ENCODE measurements around the gene WNT7B. TPM values are rescaled to one million over a fixed set of nuclear protein-coding genes. Genes with fewer than 3 reads are reported as not detected.

Gene WNT7B
- total RNA-seq, 1 experiment from 2014 or later: 66.9 TPM

- Histone ChIP-seq H3K4me3 (no peak overlapping the region), H3K36me3 (ENCODE audit: low read depth) (no peaks in the 10 kb centered on the region), H4K20me1 (ENCODE audit: insufficient read depth) (no peaks in the 10 kb centered on the region), H3K27ac (no peak overlapping the region), H3F3A (ENCODE audit: insufficient read depth, low read depth) (peaks cover 36% of the 10 kb centered on the region), H3K4me1 (replicated peaks; ENCODE audit: insufficient read depth) (peaks cover 65% of the 10 kb centered on the region), H3K27me3 (ENCODE audit: insufficient read depth, low read depth) (no peaks in the 10 kb centered on the region), H3K9me3 (ENCODE audit: insufficient read depth, low read depth) (0 out of 2 replicates have a peak, but pooled peaks cover 8% of the 10 kb centered on the region), H3K4me2 (peak overlapping the region; percentile 64), H3K9me2 (ENCODE audit: insufficient read depth) (no peaks in the 10 kb centered on the region), H2AFZ (no peak overlapping the region), H3K79me2 (ENCODE audit: low read depth) (no peaks in the 10 kb centered on the region)
- no peak for TF ChIP-seq CTCF (conservative IDR thresholded peaks at IDR 0.05)
- TF ChIP-seq EZH2 (IDR thresholded peaks at IDR 0.05; ENCODE audit: low read depth): no peak
- ChIA-PET POLR2A (ENCODE audit: unreplicated experiment) (no interaction called here), CTCF (no interaction called here)
- BruUV-seq (replicated peaks): no TSS peak
- intact Hi-C loops (cut with micrococcal nuclease; ENCODE audit: unreplicated experiment): no loop called here
- no peak for DNase-seq
Measured at GRCh38 chr22:45912910-45913309, 64.1 kb downstream of the WNT7B start.

DNA sequence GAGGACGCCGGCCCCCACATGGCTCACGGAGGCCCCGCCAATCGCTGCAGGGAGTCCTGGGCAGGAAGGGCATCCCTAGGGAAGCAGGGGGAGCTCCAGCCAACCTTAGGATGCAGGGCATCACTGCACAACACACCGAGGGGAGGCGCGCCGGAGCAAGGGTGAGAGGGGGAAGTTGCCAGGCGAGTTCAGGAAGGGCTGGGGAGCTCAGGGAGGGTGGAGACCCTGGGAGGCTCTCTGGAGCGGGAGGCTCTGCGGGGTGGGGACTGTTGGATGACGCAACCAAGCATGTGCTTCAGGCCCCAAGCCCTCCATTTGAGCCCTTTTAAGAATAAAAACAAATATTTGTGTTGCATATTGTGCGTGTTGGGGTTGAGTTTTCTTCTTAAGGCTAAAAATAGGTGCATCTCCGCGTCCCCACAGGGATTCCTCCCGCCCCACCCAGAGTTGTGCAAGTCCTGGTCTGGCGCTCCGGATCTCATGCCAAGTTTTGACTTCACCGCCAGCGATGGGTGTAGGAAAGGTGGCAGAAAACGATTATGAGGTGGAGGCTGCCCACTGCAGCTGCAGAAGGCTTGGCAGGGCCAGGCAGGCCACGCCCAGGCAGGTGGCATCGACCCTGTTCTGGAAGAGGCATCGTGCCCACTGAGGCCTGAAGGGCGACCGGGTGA, 65.2 kb downstream of the WNT7B start:
- Histone ChIP-seq H3K27me3 (ENCODE audit: insufficient read depth, low read depth) (no peaks in the 10 kb centered on the region), H3F3A (ENCODE audit: insufficient read depth, low read depth) (peaks cover 25% of the 10 kb centered on the region), H3K4me3 (peak overlapping the region; percentile 1; the same call in 1 of the 2 replicates), H3K27ac (peak overlapping the region; percentile 62), H4K20me1 (ENCODE audit: insufficient read depth) (no peaks in the 10 kb centered on the region), H3K36me3 (ENCODE audit: low read depth) (no peaks in the 10 kb centered on the region), H3K4me2 (peak overlapping the region; percentile 64), H3K9me2 (ENCODE audit: insufficient read depth) (no peaks in the 10 kb centered on the region), H2AFZ (no peak overlapping the region), H3K4me1 (replicated peaks; ENCODE audit: insufficient read depth) (peaks cover 54% of the 10 kb centered on the region), H3K9me3 (ENCODE audit: insufficient read depth, low read depth) (0 out of 2 replicates have a peak, but pooled peaks cover 8% of the 10 kb centered on the region), H3K79me2 (ENCODE audit: low read depth) (no peaks in the 10 kb centered on the region)
- no TSS peak for BruUV-seq (replicated peaks)
- CTCF ChIA-PET: interaction anchor here (0.9 to 1.4 kb wide), 2 partner anchors 48 to 63 kb away, joined by 4 to 6 read pairs; no protein-coding TSS in a partner anchor
- TF ChIP-seq CTCF (conservative IDR thresholded peaks at IDR 0.05): peak; percentile 71
- no peak for TF ChIP-seq EZH2 (IDR thresholded peaks at IDR 0.05; ENCODE audit: low read depth)
- intact Hi-C loops (cut with micrococcal nuclease; ENCODE audit: unreplicated experiment): no loop called here
- peak; percentile 86 to 92 for DNase-seq
- POLR2A ChIA-PET (ENCODE audit: unreplicated experiment): interaction anchor here (0.6 to 0.7 kb wide), 4 partner anchors 8 to 666 kb away, joined by 3 to 17 read pairs (median 3); no protein-coding TSS in a partner anchor

DNA sequence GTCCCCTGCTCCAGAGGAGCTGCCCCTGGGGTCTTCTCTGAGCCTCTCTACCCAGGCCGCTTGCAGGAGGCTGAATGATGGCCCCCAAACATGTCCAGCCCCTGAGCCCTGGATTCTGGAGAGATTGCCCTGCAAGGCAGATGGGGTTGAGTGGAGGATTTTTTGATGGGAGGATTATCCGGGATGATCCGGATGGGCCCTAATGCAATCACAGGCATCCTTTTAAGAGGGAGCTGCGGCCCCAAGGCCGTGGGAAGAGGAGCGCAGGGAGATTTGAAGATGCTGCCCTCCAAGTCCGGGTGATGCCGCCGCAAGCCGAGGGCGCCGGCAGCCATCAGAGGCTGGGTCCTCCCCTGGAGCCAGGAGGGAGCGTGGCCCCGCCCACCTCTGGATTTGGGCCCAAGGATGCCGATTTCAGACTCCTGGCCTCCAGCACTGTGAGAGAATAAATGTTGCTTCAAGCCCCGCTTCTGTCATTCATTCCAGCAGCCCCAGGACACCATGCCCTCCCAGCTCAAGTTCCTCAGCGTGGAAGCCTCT, 66.0 kb downstream of the WNT7B start:
- intact Hi-C loops (cut with micrococcal nuclease; ENCODE audit: unreplicated experiment): no loop called here
- CTCF ChIA-PET: interaction anchor here (1.4 kb wide), 1 partner anchor 47 kb away, joined by 6 read pairs; no protein-coding TSS in a partner anchor

More for the DNA sequence above, 66.0 kb downstream of the WNT7B start:
- POLR2A ChIA-PET (ENCODE audit: unreplicated experiment): interaction anchor here (0.7 kb wide), 2 partner anchors 7 to 665 kb away, joined by 3 read pairs; no protein-coding TSS in a partner anchor
- Histone ChIP-seq H4K20me1 (ENCODE audit: insufficient read depth) (no peaks in the 10 kb centered on the region), H3K36me3 (ENCODE audit: low read depth) (no peaks in the 10 kb centered on the region), H3K27me3 (ENCODE audit: insufficient read depth, low read depth) (no peaks in the 10 kb centered on the region), H3F3A (ENCODE audit: insufficient read depth, low read depth) (peaks cover 25% of the 10 kb centered on the region; the same call in 1 of the 2 replicates), H3K9me2 (ENCODE audit: insufficient read depth) (no peaks in the 10 kb centered on the region), H3K4me1 (replicated peaks; ENCODE audit: insufficient read depth) (peaks cover 48% of the 10 kb centered on the region), H3K4me2 (peak overlapping the region; percentile 64), H3K27ac (peak overlapping the region; percentile 62), H3K4me3 (no peak overlapping the region; the same call in 1 of the 2 replicates), H3K9me3 (ENCODE audit: insufficient read depth, low read depth) (0 out of 2 replicates have a peak, but pooled peaks cover 8% of the 10 kb centered on the region), H3K79me2 (ENCODE audit: low read depth) (no peaks in the 10 kb centered on the region), H2AFZ (no peak overlapping the region)
- BruUV-seq (replicated peaks): no TSS peak
- no peak for DNase-seq
- TF ChIP-seq EZH2 (IDR thresholded peaks at IDR 0.05; ENCODE audit: low read depth) (no peak), CTCF (conservative IDR thresholded peaks at IDR 0.05) (no peak)

Data from PC-9 (cell line).